HG02798 (cell line): ENCODE measurements around the gene SGCD.

Experiments used
- ATAC-seq: cut with Tn5 transposase; IDR thresholded peaks from one replicate; pipeline ENCODE4 v1.9.1; 2021; ENCODE audit warnings: mild to moderate bottlenecking; ENCODE audit not compliant: unreplicated experiment, poor library complexity

SGCD gene

GRCh38 chr5:156399323-156399722 is 72.4 kb downstream of the SGCD start:
- ATAC-seq: no peak

GRCh38 chr5:156400231-156400986 is 73.4 kb downstream of the SGCD start:
- ATAC-seq: no peak

GRCh38 chr5:156401804-156402203 is 74.8 kb downstream of the SGCD start:
- peak; percentile 13 for ATAC-seq

- ATAC-seq: peak; percentile 97
Observed at GRCh38 chr5:156402387-156402921, 75.5 kb downstream of the SGCD start.

- ATAC-seq: no peak
Observed at GRCh38 chr5:156405988-156406387, 79.0 kb downstream of the SGCD start.

- no peak for ATAC-seq
Observed at GRCh38 chr5:156407251-156407650, 80.3 kb downstream of the SGCD start.

GRCh38 chr5:156409834-156410233 is 82.9 kb downstream of the SGCD start:
- ATAC-seq: no peak

GRCh38 chr5:156411185-156411613 is 84.2 kb downstream of the SGCD start:
- ATAC-seq: no peak

GRCh38 chr5:156411957-156412356 is 85.0 kb downstream of the SGCD start:
- no peak for ATAC-seq

GRCh38 chr5:156414391-156414790 is 87.4 kb downstream of the SGCD start:
- ATAC-seq: no peak

- no peak for ATAC-seq
Observed at GRCh38 chr5:156419661-156420060, 92.7 kb downstream of the SGCD start.

- no peak for ATAC-seq
Observed at GRCh38 chr5:156420665-156421064, 93.7 kb downstream of the SGCD start.

- no peak for ATAC-seq
Observed at GRCh38 chr5:156421798-156422197, 94.8 kb downstream of the SGCD start.

- no peak for ATAC-seq
Observed at GRCh38 chr5:156423597-156423996, 96.6 kb downstream of the SGCD start.

GRCh38 chr5:156427315-156427714 is 100.4 kb downstream of the SGCD start:
- ATAC-seq: no peak

GRCh38 chr5:156431956-156432829 is 105.2 kb downstream of the SGCD start:
- ATAC-seq: no peak

- ATAC-seq: no peak
Observed at GRCh38 chr5:156432830-156433105, 105.8 kb downstream of the SGCD start.

GRCh38 chr5:156434471-156434870 is 107.5 kb downstream of the SGCD start:
- ATAC-seq: no peak

GRCh38 chr5:156435101-156435500 is 108.1 kb downstream of the SGCD start:
- no peak for ATAC-seq

GRCh38 chr5:156438076-156438475 is 111.1 kb downstream of the SGCD start:
- ATAC-seq: no peak

GRCh38 chr5:156444753-156445291 is 117.9 kb downstream of the SGCD start:
- ATAC-seq: no peak
